Dendritic cell treated with granulocyte-macrophage colony-stimulating factor and Interleukin-4, amounts not matched to agents 40 ng/mL and 50 ng/mL, for 4 days (primary cell): ENCODE data around the gene MIXL1.

Experiments used
- H3K27ac Mint-ChIP-seq: one replicate; pipeline ENCODE4 v1.8.0; 2022; ENCODE audit warnings: mild to moderate bottlenecking, mixed read lengths
- H3K27me3 Mint-ChIP-seq: one replicate; pipeline ENCODE4 v1.8.0; 2022; ENCODE audit warnings: mild to moderate bottlenecking, mixed read lengths
- H3K36me3 Mint-ChIP-seq: one replicate; pipeline ENCODE4 v1.8.0; 2022; ENCODE audit warnings: low read depth, mixed read lengths
- H3K4me1 Mint-ChIP-seq: one replicate; pipeline ENCODE4 v1.8.0; 2022; ENCODE audit warnings: low read depth, mixed read lengths
- H3K4me3 Mint-ChIP-seq: one replicate; pipeline ENCODE4 v1.8.0; 2022; ENCODE audit warnings: mild to moderate bottlenecking, moderate library complexity, mixed read lengths
- H3K9me3 Mint-ChIP-seq: one replicate; pipeline ENCODE4 v1.8.0; 2022; ENCODE audit warnings: mixed read lengths
- intact Hi-C: fragments of 100-400 bp; cut with micrococcal nuclease; formaldehyde crosslinking; loops from one replicate; pipeline ENCODE4 v1.15.0; 2022

Gene MIXL1

GRCh38 chr1:226276077-226276682, 52.7 kb downstream of the MIXL1 start:
- Mint-ChIP-seq H3K27ac (no peak overlapping the region), H3K36me3 (peaks cover 6% of the 10 kb centered on the region), H3K9me3 (no peaks in the 10 kb centered on the region), H3K27me3 (no peaks in the 10 kb centered on the region), H3K4me1 (no peaks in the 10 kb centered on the region), H3K4me3 (no peak overlapping the region)
- intact Hi-C loops: no loop called here
